K562 (cell line): ENCODE measurements around the gene LIN9. TPM values are rescaled to one million over a fixed set of nuclear protein-coding genes. Genes with fewer than 3 reads are reported as not detected.
A peak's percentile ranks its signal among the peaks of the same experiment; 100 is the strongest.

Experiments
- BRD4 ChIP-seq: fragments of 200-600 bp; sonication (generic); IDR thresholded peaks from 2 replicates; pipeline ENCODE4 v1.6.1; 2017; ENCODE audit warnings: inconsistent platforms
- DLX4 ChIP-seq: fragments of 250-450 bp; sonication (Bioruptor Pico); IDR thresholded peaks from 2 replicates; pipeline ENCODE4 v1.6.1; 2021; ENCODE audit warnings: mild to moderate bottlenecking
- ELF1 ChIP-seq: fragments of 200-800 bp; sonication (Bioruptor generic); IDR thresholded peaks from 2 replicates; pipeline ENCODE4 v1.6.1; 2016; ENCODE audit warnings: missing genetic modification characterization, missing compliant biosample characterization
- HNRNPLL ChIP-seq: fragments of 200-400 bp; formaldehyde crosslinking; IDR thresholded peaks from 2 replicates; pipeline ENCODE4 v1.6.1; 2017; ENCODE audit warnings: low read length, low read depth, mild to moderate bottlenecking; ENCODE audit not compliant: poor library complexity, severe bottlenecking
- PRMT5 ChIP-seq: sonication (generic); formaldehyde crosslinking; IDR thresholded peaks from 2 replicates; pipeline ENCODE4 v1.5.0; 2020; ENCODE audit warnings: missing genetic modification reagents
- SREBF2 ChIP-seq: sonication (generic); formaldehyde crosslinking; IDR thresholded peaks from 2 replicates; pipeline ENCODE4 v1.4.0; 2020; ENCODE audit warnings: mild to moderate bottlenecking, missing genetic modification reagents
- TEAD2 ChIP-seq: fragments of 450-650 bp; IDR thresholded peaks from 2 replicates; pipeline ENCODE4 v1.6.1; 2016; ENCODE audit warnings: missing genetic modification characterization, control low read depth, missing compliant biosample characterization
- THRAP3 ChIP-seq: fragments of 450-650 bp; IDR thresholded peaks from 2 replicates; pipeline ENCODE4 v1.6.1; 2016; ENCODE audit warnings: mild to moderate bottlenecking, inconsistent platforms, borderline replicate concordance
- ZNF212 ChIP-seq: fragments of 450-650 bp; formaldehyde crosslinking; IDR thresholded peaks from 2 replicates; pipeline ENCODE4 v1.4.0; 2020; ENCODE audit warnings: mild to moderate bottlenecking
- ZNF696 ChIP-seq: fragments of 250-450 bp; sonication (Bioruptor Pico); conservative IDR thresholded peaks from 2 replicates; pipeline ENCODE4 v1.4.0; 2020; ENCODE audit warnings: mild to moderate bottlenecking, moderate library complexity
- polyA plus RNA-seq, 8 experiments: library from polyadenylated mRNA; depleted of rRNA in 4 of 8; stranded (reverse) in 5 of 8; unstranded in 3 of 8; fragments of >200 nt; fragmentation: Nextera tagmentation in 2 of 8; fragmentation: Illumina TruSeq in 1 of 8; extraction: Ambion mirVana in 2 of 8; extraction: Trizol in 1 of 8; gene quantifications; 2 replicates each; pipeline versions ENCODE4 v1.2.1 to v1.2.3, GENCODE V29; 2011 to 2014; ENCODE audit warnings: inconsistent platforms in 1 of 8, missing spikeins in 1 of 8
- total RNA-seq, 7 experiments: library from RNA; depleted of rRNA in 6 of 7; stranded (reverse); fragments of >200 nt in 6 of 7; fragmentation: Illumina TruSeq in 2 of 7; extraction: Trizol in 2 of 7; gene quantifications; 2 replicates each; pipeline versions ENCODE4 v1.2.1 to v1.2.3, GENCODE V29; 2011 to 2021; ENCODE audit warnings: low replicate concordance in 1 of 7
- TF ChIP-seq, protein P1 (sequence below): fragments of 450-650 bp; IDR thresholded peaks from 2 replicates; pipeline ENCODE4 v1.6.1; 2016; ENCODE audit warnings: mild to moderate bottlenecking, moderate library complexity
- TF ChIP-seq, protein P2 (sequence below), 3 experiments: fragments of 200-800 bp in 1 of 3; sonication (Bioruptor generic) in 1 of 3; sonication (generic) in 1 of 3; formaldehyde crosslinking in 1 of 3; IDR thresholded peaks; 2 replicates each; pipeline versions ENCODE4 v1.6.1 to v1.8.0; 2016 to 2022; ENCODE audit warnings: mild to moderate bottlenecking in 2 of 3, missing compliant biosample characterization in 2 of 3, missing genetic modification characterization in 2 of 3, missing genetic modification reagents in 1 of 3

The LIN9 gene
- total and polyA plus RNA-seq, 9 of the 15 experiments (the other 6 are each of a cell fraction or from before 2014, with no cell fraction given), result 18.8 to 33.0 (median 25.5) TPM

GRCh38 chr1:226186124-226187018 is 122.6 kb downstream of the LIN9 start, which contains the start of gene ACBD3 (continued):
- TF ChIP-seq THRAP3 (no peak), ZNF212 (no peak), PRMT5 (no peak), ZNF696 (CRISPR knock-in tag) (no peak), HNRNPLL (peak; percentile 96), SREBF2 (CRISPR knock-in tag) (no peak), DLX4 (CRISPR knock-in tag) (no peak), TEAD2 (tag) (no peak), BRD4 (peak; percentile 72; the same call in 1 of the 2 replicates), ELF1 (tag) (peak; percentile 73)
- TF ChIP-seq, protein P1, sequence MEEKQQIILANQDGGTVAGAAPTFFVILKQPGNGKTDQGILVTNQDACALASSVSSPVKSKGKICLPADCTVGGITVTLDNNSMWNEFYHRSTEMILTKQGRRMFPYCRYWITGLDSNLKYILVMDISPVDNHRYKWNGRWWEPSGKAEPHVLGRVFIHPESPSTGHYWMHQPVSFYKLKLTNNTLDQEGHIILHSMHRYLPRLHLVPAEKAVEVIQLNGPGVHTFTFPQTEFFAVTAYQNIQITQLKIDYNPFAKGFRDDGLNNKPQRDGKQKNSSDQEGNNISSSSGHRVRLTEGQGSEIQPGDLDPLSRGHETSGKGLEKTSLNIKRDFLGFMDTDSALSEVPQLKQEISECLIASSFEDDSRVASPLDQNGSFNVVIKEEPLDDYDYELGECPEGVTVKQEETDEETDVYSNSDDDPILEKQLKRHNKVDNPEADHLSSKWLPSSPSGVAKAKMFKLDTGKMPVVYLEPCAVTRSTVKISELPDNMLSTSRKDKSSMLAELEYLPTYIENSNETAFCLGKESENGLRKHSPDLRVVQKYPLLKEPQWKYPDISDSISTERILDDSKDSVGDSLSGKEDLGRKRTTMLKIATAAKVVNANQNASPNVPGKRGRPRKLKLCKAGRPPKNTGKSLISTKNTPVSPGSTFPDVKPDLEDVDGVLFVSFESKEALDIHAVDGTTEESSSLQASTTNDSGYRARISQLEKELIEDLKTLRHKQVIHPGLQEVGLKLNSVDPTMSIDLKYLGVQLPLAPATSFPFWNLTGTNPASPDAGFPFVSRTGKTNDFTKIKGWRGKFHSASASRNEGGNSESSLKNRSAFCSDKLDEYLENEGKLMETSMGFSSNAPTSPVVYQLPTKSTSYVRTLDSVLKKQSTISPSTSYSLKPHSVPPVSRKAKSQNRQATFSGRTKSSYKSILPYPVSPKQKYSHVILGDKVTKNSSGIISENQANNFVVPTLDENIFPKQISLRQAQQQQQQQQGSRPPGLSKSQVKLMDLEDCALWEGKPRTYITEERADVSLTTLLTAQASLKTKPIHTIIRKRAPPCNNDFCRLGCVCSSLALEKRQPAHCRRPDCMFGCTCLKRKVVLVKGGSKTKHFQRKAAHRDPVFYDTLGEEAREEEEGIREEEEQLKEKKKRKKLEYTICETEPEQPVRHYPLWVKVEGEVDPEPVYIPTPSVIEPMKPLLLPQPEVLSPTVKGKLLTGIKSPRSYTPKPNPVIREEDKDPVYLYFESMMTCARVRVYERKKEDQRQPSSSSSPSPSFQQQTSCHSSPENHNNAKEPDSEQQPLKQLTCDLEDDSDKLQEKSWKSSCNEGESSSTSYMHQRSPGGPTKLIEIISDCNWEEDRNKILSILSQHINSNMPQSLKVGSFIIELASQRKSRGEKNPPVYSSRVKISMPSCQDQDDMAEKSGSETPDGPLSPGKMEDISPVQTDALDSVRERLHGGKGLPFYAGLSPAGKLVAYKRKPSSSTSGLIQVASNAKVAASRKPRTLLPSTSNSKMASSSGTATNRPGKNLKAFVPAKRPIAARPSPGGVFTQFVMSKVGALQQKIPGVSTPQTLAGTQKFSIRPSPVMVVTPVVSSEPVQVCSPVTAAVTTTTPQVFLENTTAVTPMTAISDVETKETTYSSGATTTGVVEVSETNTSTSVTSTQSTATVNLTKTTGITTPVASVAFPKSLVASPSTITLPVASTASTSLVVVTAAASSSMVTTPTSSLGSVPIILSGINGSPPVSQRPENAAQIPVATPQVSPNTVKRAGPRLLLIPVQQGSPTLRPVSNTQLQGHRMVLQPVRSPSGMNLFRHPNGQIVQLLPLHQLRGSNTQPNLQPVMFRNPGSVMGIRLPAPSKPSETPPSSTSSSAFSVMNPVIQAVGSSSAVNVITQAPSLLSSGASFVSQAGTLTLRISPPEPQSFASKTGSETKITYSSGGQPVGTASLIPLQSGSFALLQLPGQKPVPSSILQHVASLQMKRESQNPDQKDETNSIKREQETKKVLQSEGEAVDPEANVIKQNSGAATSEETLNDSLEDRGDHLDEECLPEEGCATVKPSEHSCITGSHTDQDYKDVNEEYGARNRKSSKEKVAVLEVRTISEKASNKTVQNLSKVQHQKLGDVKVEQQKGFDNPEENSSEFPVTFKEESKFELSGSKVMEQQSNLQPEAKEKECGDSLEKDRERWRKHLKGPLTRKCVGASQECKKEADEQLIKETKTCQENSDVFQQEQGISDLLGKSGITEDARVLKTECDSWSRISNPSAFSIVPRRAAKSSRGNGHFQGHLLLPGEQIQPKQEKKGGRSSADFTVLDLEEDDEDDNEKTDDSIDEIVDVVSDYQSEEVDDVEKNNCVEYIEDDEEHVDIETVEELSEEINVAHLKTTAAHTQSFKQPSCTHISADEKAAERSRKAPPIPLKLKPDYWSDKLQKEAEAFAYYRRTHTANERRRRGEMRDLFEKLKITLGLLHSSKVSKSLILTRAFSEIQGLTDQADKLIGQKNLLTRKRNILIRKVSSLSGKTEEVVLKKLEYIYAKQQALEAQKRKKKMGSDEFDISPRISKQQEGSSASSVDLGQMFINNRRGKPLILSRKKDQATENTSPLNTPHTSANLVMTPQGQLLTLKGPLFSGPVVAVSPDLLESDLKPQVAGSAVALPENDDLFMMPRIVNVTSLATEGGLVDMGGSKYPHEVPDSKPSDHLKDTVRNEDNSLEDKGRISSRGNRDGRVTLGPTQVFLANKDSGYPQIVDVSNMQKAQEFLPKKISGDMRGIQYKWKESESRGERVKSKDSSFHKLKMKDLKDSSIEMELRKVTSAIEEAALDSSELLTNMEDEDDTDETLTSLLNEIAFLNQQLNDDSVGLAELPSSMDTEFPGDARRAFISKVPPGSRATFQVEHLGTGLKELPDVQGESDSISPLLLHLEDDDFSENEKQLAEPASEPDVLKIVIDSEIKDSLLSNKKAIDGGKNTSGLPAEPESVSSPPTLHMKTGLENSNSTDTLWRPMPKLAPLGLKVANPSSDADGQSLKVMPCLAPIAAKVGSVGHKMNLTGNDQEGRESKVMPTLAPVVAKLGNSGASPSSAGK, result no peak
- TF ChIP-seq, protein P2, sequence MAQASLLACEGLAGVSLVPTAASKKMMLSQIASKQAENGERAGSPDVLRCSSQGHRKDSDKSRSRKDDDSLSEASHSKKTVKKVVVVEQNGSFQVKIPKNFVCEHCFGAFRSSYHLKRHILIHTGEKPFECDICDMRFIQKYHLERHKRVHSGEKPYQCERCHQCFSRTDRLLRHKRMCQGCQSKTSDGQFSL (CRISPR knock-in tag; IDR thresholded peaks at IDR 0.05), result peak; percentile 69
- TF ChIP-seq, protein P2 (tag; IDR thresholded peaks at IDR 0.05), result no peak
